Pancreas (tissue), 10 donors: ENCODE results near the gene SNRK. TPM values are rescaled to one million over a fixed set of nuclear protein-coding genes. Genes with fewer than 3 reads are reported as not detected.

Experiments used
- ATAC-seq, 4 donors: fragments of 200-7000 bp; cut with Tn5 transposase; one replicate each; pipeline versions ENCODE4 v1.8.0 to v1.9.1; 2020; ENCODE audit warnings: mild to moderate bottlenecking in 4 of 4, moderate library complexity in 4 of 4
- DNase-seq, 6 donors: peaks; one replicate each; pipeline ENCODE4 v3.0.0-alpha.2; 2020
- FAIRE-seq: peaks from 2 replicates; lab custom pipeline; 2012; peaks lifted over from hg19 to GRCh38; lab: Jason Lieb, UNC
- H3K27ac ChIP-seq, 4 donors: fragments of 200-600 bp; sonication (generic); 1 replicate in 3 of 4; 2 replicates in 1 of 4; pipeline versions ENCODE4 v1.5.0 to v1.8.0; 2020
- H3K27me3 ChIP-seq, 4 donors: fragments of 200-600 bp; one replicate each; pipeline ENCODE4 v1.8.0; 2021
- H3K36me3 ChIP-seq, 3 donors: fragments of 200-600 bp; sonication (generic) in 1 of 3; one replicate each; pipeline versions ENCODE4 v1.5.0 to v1.8.0; 2020 to 2021
- H3K4me1 ChIP-seq, 3 donors: fragments of 200-600 bp; one replicate each; pipeline ENCODE4 v1.8.0; 2021
- H3K4me3 ChIP-seq, 4 donors: fragments of 200-600 bp; sonication (generic) in 2 of 4; one replicate each; pipeline versions ENCODE4 v1.5.0 to v1.8.0; 2020 to 2021
- H3K9me3 ChIP-seq, 4 donors: fragments of 200-600 bp; one replicate each; pipeline ENCODE4 v1.8.0; 2021
- WGBS, 2 donors: extraction: QIAGEN DNeasy Blood & Tissue Kit; methylation state at CpG; one replicate each; pipeline ENCODE4 v1.1.7; 2013; 5-methylcytosine and 5-hydroxymethylcytosine counted together
- intact Hi-C, 3 donors: fragments of 100-400 bp; cut with DNase I; formaldehyde crosslinking; loops; one replicate each; pipeline versions ENCODE4 v1.11.1 to v1.14.2; 2022
- polyA plus RNA-seq, 2 donors: library from polyadenylated mRNA; stranded (reverse); fragments of 200-250 nt; gene quantifications; one replicate each; pipeline ENCODE4 v1.2.3, GENCODE V29; 2013
- total RNA-seq, 6 donors: library from RNA; stranded (reverse); fragmentation: NEBNext Ultra II Directional in 4 of 6; extraction: Animal tissue kit (Norgen Biotek cat#: 25700) in 4 of 6; gene quantifications; one replicate each; pipeline versions ENCODE4 v1.2.1 to v1.2.4, GENCODE V29; 2021 to 2023
- TF ChIP-seq, protein P1 (sequence below), 4 donors: fragments of 200-600 bp; sonication (generic) in 3 of 4; IDR thresholded peaks; one replicate each; pipeline versions ENCODE4 v1.5.0 to v1.8.0; 2021; ENCODE audit warnings: antibody characterized with exemption in 4 of 4
- donor health status: healthy with polysubstance abuse.
- donor health status: DM: no; HTN: no; CAD: no; lungs with moderate emphysema.
- donor health status: DM: no; HTN: no; CAD: no.
- donor health status: control.
- donor health status: control.
- donor health status: Bipolar disorder and iron deficiency.
- donor health status: DM: yes; HTN: yes; CAD: no.
- donor health status: DM: no; HTN: no; CAD: no.
- donor health status: DM: no; HTN: no; CAD: no.
- donor health status: DM: yes; HTN: yes; CAD: no.

The SNRK gene
- total and polyA plus RNA-seq, 8 donors: 6.3 to 24.2 (median 17.2) TPM

DNA sequence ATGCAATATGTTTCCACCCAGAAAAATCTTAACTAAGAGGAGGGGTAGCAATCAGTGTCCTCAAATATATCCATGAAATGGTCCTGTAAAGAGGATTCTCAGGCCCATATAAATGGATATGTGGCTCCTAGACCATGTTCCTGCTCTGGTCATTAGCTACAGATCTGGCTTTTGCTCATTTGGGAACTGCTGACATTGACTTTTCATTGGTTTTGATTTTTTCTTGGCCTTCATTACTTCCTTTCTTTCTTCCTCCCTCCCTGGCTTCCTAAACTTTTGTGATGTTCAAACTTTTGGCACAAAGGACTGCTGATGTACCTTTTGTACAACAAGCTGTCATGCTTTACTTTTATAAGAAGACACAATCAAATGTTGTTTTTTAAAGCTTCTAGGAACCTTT lies 41.6 kb upstream of the SNRK start:
- no peak for ATAC-seq
- Histone ChIP-seq H3K27ac (no peak overlapping the region), H3K4me3 (no peak overlapping the region), H3K4me1 (no peaks in the 10 kb centered on the region), H3K36me3 (no peaks in the 10 kb centered on the region), H3K27me3 (no peaks in the 10 kb centered on the region), H3K9me3 (peaks cover 0 to 5% (median 0%) of the 10 kb centered on the region in 4 donors)
- FAIRE-seq: no peak
- intact Hi-C loops: no loop called here
- DNase-seq: no peak
- TF ChIP-seq, protein P1, sequence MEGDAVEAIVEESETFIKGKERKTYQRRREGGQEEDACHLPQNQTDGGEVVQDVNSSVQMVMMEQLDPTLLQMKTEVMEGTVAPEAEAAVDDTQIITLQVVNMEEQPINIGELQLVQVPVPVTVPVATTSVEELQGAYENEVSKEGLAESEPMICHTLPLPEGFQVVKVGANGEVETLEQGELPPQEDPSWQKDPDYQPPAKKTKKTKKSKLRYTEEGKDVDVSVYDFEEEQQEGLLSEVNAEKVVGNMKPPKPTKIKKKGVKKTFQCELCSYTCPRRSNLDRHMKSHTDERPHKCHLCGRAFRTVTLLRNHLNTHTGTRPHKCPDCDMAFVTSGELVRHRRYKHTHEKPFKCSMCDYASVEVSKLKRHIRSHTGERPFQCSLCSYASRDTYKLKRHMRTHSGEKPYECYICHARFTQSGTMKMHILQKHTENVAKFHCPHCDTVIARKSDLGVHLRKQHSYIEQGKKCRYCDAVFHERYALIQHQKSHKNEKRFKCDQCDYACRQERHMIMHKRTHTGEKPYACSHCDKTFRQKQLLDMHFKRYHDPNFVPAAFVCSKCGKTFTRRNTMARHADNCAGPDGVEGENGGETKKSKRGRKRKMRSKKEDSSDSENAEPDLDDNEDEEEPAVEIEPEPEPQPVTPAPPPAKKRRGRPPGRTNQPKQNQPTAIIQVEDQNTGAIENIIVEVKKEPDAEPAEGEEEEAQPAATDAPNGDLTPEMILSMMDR (IDR thresholded peaks at IDR 0.05): no peak

DNA sequence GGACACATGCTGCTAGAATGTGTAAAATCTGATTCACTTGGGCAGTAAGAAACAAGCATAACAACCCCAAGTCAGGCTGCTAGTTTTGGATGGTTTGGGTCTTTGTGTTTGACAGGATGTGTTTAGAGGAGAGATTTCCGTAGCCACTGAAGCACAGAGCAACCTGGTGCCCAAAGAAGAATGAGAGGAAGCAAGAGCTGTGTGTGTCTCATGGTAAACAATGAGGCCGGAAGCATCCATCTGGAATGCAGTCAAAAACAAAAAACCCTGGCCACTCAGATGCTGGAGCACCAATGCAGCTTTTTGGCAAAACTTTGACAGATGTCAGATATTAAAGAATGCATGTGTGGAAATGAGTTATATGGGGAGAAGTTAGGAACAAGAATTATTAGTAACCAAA lies 39.4 kb upstream of the SNRK start:
- Histone ChIP-seq H3K4me3 (no peak overlapping the region), H3K36me3 (no peaks in the 10 kb centered on the region), H3K9me3 (peaks cover 0 to 5% (median 0%) of the 10 kb centered on the region in 4 donors), H3K4me1 (no peaks in the 10 kb centered on the region), H3K27me3 (no peaks in the 10 kb centered on the region), H3K27ac (no peak overlapping the region)
- DNase-seq: no peak
- no peak for FAIRE-seq
- 76 to 77% methylated on average over 2 of the region's 2 CpGs for WGBS, 2 donors
- TF ChIP-seq, protein P1 (IDR thresholded peaks at IDR 0.05): no peak
- ATAC-seq: no peak
- intact Hi-C loops: no loop called here

DNA sequence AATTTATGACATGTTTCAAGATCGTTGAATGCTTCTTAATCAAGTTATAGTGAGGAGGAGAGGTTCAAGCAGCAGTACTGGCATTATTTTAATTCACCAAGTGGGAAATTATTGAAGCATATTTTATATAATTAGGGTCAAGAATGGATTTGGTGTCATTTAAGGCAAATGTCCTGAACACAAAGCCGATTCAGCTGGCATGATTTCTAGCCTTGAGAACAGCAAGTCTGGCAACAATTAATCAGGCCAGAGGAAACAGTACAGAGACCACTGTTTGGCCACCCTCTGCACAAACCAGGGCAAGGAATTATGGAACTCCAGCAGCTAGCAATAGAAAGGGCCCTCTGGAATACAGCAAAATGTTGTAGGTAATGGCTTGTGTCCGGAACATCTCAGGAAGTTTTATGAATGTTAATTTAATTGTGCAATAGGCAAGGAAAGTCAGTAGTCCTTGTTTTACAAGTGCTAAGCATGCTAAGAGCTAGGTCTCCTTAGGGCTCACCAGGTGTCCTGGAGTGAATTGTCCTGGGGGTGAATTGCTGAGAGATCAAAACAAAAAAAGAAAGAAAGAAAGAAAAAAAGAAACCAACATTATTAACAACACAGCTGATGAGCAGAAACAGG lies 38.7 kb upstream of the SNRK start:
- DNase-seq (no peak), ATAC-seq (no peak), FAIRE-seq (no peak)
- Histone ChIP-seq H3K9me3 (no peaks in the 10 kb centered on the region), H3K27me3 (no peaks in the 10 kb centered on the region), H3K4me3 (no peak overlapping the region), H3K4me1 (no peaks in the 10 kb centered on the region), H3K36me3 (no peaks in the 10 kb centered on the region), H3K27ac (no peak overlapping the region)
- TF ChIP-seq, protein P1 (IDR thresholded peaks at IDR 0.05): no peak
- 38 to 43% methylated on average over 3 of the region's 3 CpGs for WGBS, 2 donors
- intact Hi-C loops: no loop called here

DNA sequence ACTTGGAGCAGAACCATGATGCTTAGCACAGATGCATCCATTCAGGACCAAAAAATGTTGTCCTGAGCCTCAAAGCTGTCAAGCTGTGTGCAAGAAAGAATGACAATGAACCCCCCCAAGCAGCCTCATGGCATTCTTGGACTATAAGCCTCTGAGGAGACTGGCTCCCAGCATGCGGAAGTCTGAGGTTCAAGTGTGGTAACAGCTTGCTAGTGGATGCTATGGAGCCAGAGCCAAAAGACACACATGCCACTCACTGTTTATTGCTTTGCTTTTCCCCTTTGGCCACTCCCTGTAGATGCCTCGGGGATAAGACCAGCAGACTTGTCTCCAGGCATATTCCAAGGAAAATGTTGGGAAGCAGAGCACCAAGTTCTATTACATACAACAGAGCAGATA lies 38.2 kb upstream of the SNRK start:
- ATAC-seq (no peak), DNase-seq (no peak), FAIRE-seq (no peak)
- TF ChIP-seq, protein P1 (IDR thresholded peaks at IDR 0.05): no peak
- WGBS, 2 donors: 64 to 68% methylated on average over 2 of the region's 2 CpGs
- intact Hi-C loops: no loop called here
- Histone ChIP-seq H3K27ac (no peak overlapping the region), H3K4me1 (no peaks in the 10 kb centered on the region), H3K27me3 (no peaks in the 10 kb centered on the region), H3K36me3 (no peaks in the 10 kb centered on the region), H3K4me3 (no peak overlapping the region), H3K9me3 (no peaks in the 10 kb centered on the region)

DNA sequence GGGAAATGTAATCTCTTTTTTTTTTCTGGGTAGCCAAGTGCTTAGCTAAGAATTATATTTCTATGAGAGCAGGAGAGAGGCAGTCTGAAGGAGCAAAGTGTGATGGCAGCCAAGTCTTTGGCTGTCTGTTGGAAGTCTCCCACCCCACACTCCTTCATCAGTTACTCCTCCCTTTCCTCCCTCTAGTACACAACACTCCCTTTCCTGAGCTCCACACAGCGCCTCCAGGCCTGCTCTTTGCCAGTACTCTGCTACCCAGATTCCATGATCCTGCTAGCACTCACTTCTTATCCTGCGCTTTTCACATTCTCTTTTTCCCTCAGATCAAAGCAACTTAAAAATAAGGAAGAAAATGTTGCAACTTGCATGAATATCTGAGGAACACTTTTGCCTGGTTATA lies 37.4 kb upstream of the SNRK start:
- H3K4me3 ChIP-seq: no peak overlapping the region
- H3K36me3 ChIP-seq: no peaks in the 10 kb centered on the region
- H3K9me3 ChIP-seq: no peaks in the 10 kb centered on the region
- FAIRE-seq: no peak
- 90 to 98% methylated on average over 2 of the region's 2 CpGs for WGBS, 2 donors
- H3K27me3 ChIP-seq: no peaks in the 10 kb centered on the region
- H3K4me1 ChIP-seq: no peaks in the 10 kb centered on the region
- DNase-seq: no peak
- H3K27ac ChIP-seq: no peak overlapping the region
- intact Hi-C loops: no loop called here
- ATAC-seq: no peak
- TF ChIP-seq, protein P1 (IDR thresholded peaks at IDR 0.05): no peak
